Colonic mucosa (tissue), 4 donors: ENCODE results near the gene SNPH. TPM values are rescaled to one million over a fixed set of nuclear protein-coding genes. Genes with fewer than 3 reads are reported as not detected.

Source experiments
- DNase-seq: peaks from one replicate; pipeline ENCODE4 v3.0.0-alpha.2; 2020
- H3K27ac ChIP-seq: fragments of 200-600 bp; one replicate; pipeline ENCODE4 v1.8.0; 2021
- H3K27me3 ChIP-seq: fragments of 200-600 bp; one replicate; pipeline ENCODE4 v1.8.0; 2021
- H3K36me3 ChIP-seq: fragments of 200-600 bp; one replicate; pipeline ENCODE4 v1.8.0; 2021
- H3K4me1 ChIP-seq: fragments of 200-600 bp; one replicate; pipeline ENCODE4 v1.8.0; 2021; ENCODE audit warnings: mild to moderate bottlenecking
- H3K4me3 ChIP-seq: fragments of 200-600 bp; one replicate; pipeline ENCODE4 v1.8.0; 2021
- H3K9ac ChIP-seq, 2 donors: one replicate each; pipeline ENCODE4 v1.7.0; 2013; ENCODE audit warnings: control low read depth in 2 of 2, low read depth in 2 of 2, low read length in 2 of 2
- H3K9me3 ChIP-seq: fragments of 200-600 bp; one replicate; pipeline ENCODE4 v1.8.0; 2021
- intact Hi-C: fragments of 100-400 bp; cut with DNase I; formaldehyde crosslinking; loops from one replicate; pipeline ENCODE4 v1.14.1; 2022
- total RNA-seq, 2 donors: library from RNA; stranded (reverse); fragmentation: NEBNext Ultra II Directional in 1 of 2; extraction: Animal tissue kit (Norgen Biotek cat#: 25700) in 1 of 2; gene quantifications; one replicate each; pipeline ENCODE4 v1.2.1, GENCODE V29; 2021
- TF ChIP-seq, protein P1 (sequence below): fragments of 200-600 bp; IDR thresholded peaks from one replicate; pipeline ENCODE4 v1.8.0; 2022; ENCODE audit warnings: antibody characterized with exemption, mild to moderate bottlenecking
- donor health status: healthy.
- donor health status: DM: no; HTN: no; CAD: no.
- donor health status: DM: no; HTN: no; CAD: no.

The SNPH gene
- total RNA-seq, 2 donors from 2014 or later: 1.9 to 2.4 TPM

- DNase-seq: no peak
- Histone ChIP-seq H3K27me3 (no peaks in the 10 kb centered on the region), H3K9me3 (no peaks in the 10 kb centered on the region), H3K9ac (no peak overlapping the region), H3K4me1 (no peaks in the 10 kb centered on the region), H3K27ac (no peak overlapping the region), H3K36me3 (no peaks in the 10 kb centered on the region), H3K4me3 (no peak overlapping the region)
- TF ChIP-seq, protein P1, sequence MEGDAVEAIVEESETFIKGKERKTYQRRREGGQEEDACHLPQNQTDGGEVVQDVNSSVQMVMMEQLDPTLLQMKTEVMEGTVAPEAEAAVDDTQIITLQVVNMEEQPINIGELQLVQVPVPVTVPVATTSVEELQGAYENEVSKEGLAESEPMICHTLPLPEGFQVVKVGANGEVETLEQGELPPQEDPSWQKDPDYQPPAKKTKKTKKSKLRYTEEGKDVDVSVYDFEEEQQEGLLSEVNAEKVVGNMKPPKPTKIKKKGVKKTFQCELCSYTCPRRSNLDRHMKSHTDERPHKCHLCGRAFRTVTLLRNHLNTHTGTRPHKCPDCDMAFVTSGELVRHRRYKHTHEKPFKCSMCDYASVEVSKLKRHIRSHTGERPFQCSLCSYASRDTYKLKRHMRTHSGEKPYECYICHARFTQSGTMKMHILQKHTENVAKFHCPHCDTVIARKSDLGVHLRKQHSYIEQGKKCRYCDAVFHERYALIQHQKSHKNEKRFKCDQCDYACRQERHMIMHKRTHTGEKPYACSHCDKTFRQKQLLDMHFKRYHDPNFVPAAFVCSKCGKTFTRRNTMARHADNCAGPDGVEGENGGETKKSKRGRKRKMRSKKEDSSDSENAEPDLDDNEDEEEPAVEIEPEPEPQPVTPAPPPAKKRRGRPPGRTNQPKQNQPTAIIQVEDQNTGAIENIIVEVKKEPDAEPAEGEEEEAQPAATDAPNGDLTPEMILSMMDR: no peak
- intact Hi-C loops: no loop called here
Measured at GRCh38 chr20:1353956-1354355, 87.9 kb downstream of the SNPH start.

DNA sequence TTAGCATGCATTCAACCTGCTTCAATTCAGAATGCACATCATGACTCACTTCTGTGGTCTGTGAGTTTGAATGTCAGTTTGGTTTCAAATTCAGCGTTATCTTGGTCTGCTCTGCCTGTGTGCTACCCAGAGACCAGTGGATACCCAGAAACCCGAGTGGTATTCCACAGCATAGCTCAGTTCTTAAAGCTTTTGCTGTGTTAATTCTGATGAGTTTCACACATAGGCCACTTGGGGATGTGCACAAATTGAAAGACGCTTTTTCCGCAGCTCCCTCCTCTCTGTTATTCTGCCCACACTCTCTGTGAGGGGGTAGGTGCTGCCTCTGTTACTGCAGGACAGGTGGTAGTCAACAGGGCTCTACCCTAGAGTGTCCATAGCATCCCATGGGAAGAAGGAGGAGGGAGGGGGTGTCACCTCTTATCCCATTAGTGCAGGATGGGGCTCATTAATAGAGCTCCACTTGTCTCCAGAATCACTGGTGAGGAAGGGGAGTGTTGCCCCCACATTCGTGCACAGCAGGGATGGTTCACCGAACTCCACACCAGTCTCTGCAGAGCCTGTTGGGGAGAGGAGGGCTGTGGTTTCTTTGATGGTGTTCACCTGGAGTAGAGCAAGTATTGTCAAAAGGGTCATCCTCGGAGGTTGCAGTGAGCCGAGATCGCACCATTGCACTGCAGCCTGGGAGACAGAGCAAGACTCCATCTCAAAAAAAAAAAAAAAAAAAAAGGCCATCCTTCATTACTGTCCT lies 92.0 kb downstream of the SNPH start:
- Histone ChIP-seq H3K9me3 (no peaks in the 10 kb centered on the region), H3K27ac (no peak overlapping the region), H3K9ac (no peak overlapping the region), H3K4me1 (no peaks in the 10 kb centered on the region), H3K27me3 (no peaks in the 10 kb centered on the region), H3K4me3 (no peak overlapping the region), H3K36me3 (no peaks in the 10 kb centered on the region)
- no peak for DNase-seq
- intact Hi-C loops: no loop called here
- TF ChIP-seq, protein P1: no peak

Other genes with a start within 250 kb of the SNPH start
- 100 to 1,000 TPM; 138 to 163 TPM for gene PSMF1, start 147.7 kb upstream of the SNPH start, total RNA-seq
- gene TMEM74B, start 81.3 kb upstream of the SNPH start, total RNA-seq: 1 to 10 TPM; 1.4 to 2.0 TPM
- under 1 TPM in 1 of 2 donors, not detected in 1; 0.19 TPM for gene C20orf202, start 62.8 kb upstream of the SNPH start, total RNA-seq
- gene RAD21L1, start 40.2 kb upstream of the SNPH start, total RNA-seq: not detected
- gene SDCBP2, start 62.8 kb downstream of the SNPH start, total RNA-seq: 100 to 1,000 TPM; 202 to 345 TPM
- 100 to 1,000 TPM; 307 to 310 TPM for gene FKBP1A, start 126.8 kb downstream of the SNPH start, total RNA-seq
- 10 to 100 TPM; 67.4 to 76.0 TPM for gene NSFL1C, start 200.6 kb downstream of the SNPH start, total RNA-seq
- gene SIRPB2, start 225.1 kb downstream of the SNPH start, total RNA-seq: 1 to 10 TPM in 1 of 2 donors, under 1 TPM in 1; 0.74 to 3.0 TPM